SK-N-SH (cell line): Measurements from ENCODE around the gene INF2.

Experiments used
- RAD21 ChIP-seq: IDR thresholded peaks from 2 replicates; pipeline ENCODE4 v1.6.1; 2012; ENCODE audit warnings: mild to moderate bottlenecking, low read length
- TF ChIP-seq, protein P1 (sequence below): fragments of 200-600 bp; sonication (generic); IDR thresholded peaks from 2 replicates; pipeline ENCODE4 v1.6.1; 2017; ENCODE audit warnings: antibody characterized with exemption, mild to moderate bottlenecking, moderate library complexity

DNA sequence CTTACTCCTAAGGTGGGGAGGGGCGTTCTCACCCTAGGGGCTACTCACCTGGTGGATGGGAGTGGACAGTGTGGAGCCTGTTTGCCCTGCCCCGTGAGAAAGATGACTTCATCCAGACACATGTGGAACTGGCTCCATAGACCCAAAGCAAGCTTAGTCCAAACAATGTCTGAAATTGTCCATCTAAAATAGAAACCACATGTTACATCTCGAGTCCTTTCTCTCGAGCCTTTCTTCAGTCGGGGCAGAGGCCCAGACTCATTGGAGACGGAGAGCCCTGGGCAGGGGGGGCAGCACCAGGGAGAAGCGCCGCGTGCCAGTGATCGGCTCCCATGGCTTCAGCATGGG, 67.8 kb downstream of the INF2 start:
- TF ChIP-seq, protein P1, sequence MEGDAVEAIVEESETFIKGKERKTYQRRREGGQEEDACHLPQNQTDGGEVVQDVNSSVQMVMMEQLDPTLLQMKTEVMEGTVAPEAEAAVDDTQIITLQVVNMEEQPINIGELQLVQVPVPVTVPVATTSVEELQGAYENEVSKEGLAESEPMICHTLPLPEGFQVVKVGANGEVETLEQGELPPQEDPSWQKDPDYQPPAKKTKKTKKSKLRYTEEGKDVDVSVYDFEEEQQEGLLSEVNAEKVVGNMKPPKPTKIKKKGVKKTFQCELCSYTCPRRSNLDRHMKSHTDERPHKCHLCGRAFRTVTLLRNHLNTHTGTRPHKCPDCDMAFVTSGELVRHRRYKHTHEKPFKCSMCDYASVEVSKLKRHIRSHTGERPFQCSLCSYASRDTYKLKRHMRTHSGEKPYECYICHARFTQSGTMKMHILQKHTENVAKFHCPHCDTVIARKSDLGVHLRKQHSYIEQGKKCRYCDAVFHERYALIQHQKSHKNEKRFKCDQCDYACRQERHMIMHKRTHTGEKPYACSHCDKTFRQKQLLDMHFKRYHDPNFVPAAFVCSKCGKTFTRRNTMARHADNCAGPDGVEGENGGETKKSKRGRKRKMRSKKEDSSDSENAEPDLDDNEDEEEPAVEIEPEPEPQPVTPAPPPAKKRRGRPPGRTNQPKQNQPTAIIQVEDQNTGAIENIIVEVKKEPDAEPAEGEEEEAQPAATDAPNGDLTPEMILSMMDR: no peak
- TF ChIP-seq RAD21: no peak
